Esophagus muscularis mucosa (tissue), 4 donors: ENCODE measurements around the gene SYNGR1.
"Not testable (repeated sequence)": the region's sequence is repeated elsewhere in the genome, so short reads cannot be mapped to it uniquely, and the experiment has no call there.

Experiments
- EP300 ChIP-seq: sonication (generic); formaldehyde crosslinking; IDR thresholded peaks from one replicate; pipeline ENCODE4 v1.6.1; 2017; ENCODE audit warnings: antibody characterized with exemption
- POLR2A ChIP-seq: fragments of 450-650 bp; IDR thresholded peaks from one replicate; pipeline ENCODE4 v1.6.1; 2017; ENCODE audit warnings: antibody characterized with exemption, moderate library complexity, mild to moderate bottlenecking, low read depth
- POLR2AphosphoS5 ChIP-seq, 2 donors: sonication (generic); formaldehyde crosslinking; IDR thresholded peaks; one replicate each; pipeline ENCODE4 v1.6.1; 2017; ENCODE audit warnings: antibody characterized with exemption in 2 of 2
- TF ChIP-seq, protein P1 (sequence below), 3 experiments: fragments of 200-600 bp in 2 of 3; fragments of 450-650 bp in 1 of 3; sonication (generic) in 2 of 3; IDR thresholded peaks; one replicate each; pipeline ENCODE4 v1.5.1; 2017 to 2019; ENCODE audit warnings: antibody characterized with exemption in 3 of 3, mild to moderate bottlenecking in 2 of 3, moderate library complexity in 1 of 3

DNA sequence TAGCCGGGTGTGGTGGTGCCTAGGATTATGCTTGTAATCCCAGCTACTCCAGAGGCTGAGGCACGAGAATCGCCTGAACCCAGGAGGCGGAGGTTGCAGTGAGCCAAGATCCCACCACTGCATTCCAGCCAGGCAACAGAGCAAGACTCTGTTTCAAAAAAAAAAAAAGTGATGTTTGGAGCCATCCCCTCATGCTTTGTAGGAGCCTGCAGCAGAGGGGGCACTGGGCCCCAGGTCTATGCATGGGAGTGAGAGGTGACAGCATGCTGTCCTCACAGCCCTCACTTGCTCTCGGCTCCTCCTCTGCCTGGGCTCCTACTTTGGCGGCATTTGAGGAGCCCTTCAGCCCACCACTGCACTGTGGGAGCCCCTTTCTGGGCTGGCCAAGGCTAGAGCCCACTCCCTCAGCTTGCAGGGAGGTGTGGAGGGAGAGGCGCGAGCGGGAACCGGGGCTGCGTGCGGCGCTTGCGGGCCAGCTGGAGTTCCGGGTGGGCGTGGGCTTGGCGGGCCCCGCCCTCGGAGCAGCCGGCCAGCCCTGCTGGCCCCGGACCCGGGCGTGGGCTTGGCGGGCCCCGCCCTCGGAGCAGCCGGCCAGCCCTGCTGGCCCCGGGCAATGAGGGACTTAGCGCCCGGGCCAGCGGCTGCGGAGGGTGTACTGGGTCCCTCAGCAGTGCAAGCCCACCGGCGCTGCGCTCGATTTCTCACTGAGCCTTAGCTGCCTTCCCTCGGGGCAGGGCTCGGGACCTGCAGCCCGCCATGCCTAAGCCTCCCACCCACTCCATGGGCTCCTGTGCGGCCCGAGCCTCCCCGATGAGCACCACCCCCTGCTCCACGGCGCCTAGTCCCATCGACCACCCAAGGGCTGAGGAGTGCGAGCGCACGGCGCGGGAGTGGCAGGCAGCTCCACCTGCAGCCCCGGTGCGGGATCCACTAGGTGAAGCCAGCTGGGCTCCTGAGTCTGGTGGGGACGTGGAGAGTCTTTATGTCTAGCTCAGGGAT, 7.6 kb downstream of the SYNGR1 start:
- TF ChIP-seq, protein P1, sequence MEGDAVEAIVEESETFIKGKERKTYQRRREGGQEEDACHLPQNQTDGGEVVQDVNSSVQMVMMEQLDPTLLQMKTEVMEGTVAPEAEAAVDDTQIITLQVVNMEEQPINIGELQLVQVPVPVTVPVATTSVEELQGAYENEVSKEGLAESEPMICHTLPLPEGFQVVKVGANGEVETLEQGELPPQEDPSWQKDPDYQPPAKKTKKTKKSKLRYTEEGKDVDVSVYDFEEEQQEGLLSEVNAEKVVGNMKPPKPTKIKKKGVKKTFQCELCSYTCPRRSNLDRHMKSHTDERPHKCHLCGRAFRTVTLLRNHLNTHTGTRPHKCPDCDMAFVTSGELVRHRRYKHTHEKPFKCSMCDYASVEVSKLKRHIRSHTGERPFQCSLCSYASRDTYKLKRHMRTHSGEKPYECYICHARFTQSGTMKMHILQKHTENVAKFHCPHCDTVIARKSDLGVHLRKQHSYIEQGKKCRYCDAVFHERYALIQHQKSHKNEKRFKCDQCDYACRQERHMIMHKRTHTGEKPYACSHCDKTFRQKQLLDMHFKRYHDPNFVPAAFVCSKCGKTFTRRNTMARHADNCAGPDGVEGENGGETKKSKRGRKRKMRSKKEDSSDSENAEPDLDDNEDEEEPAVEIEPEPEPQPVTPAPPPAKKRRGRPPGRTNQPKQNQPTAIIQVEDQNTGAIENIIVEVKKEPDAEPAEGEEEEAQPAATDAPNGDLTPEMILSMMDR (IDR thresholded peaks at IDR 0.05): not testable (repeated sequence)
- TF ChIP-seq POLR2A; EP300; POLR2AphosphoS5 (IDR thresholded peaks at IDR 0.05): not testable (repeated sequence)
